ENCODE results near the gene BARX1.

DNA sequence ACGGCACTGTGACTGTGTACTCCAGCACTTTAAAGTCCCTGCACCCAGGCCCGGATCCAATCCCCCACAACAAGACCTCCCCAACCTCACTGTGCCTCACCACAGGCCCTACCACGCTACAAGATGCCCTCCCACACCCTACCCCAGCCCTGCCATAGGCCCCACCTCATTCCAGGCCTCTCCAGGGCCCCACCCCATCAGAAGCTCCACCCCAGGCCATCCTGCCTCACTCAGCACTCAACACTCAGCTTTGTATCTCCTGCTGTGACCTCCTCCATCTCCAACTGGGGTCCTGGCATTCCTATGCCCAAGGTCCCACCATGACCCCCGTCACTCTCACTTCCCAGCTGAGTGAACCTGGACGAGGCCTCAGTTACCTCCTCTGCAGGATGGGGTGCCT is 38.8 kb downstream of the BARX1 start:
- TF ChIP-seq, protein P1, sequence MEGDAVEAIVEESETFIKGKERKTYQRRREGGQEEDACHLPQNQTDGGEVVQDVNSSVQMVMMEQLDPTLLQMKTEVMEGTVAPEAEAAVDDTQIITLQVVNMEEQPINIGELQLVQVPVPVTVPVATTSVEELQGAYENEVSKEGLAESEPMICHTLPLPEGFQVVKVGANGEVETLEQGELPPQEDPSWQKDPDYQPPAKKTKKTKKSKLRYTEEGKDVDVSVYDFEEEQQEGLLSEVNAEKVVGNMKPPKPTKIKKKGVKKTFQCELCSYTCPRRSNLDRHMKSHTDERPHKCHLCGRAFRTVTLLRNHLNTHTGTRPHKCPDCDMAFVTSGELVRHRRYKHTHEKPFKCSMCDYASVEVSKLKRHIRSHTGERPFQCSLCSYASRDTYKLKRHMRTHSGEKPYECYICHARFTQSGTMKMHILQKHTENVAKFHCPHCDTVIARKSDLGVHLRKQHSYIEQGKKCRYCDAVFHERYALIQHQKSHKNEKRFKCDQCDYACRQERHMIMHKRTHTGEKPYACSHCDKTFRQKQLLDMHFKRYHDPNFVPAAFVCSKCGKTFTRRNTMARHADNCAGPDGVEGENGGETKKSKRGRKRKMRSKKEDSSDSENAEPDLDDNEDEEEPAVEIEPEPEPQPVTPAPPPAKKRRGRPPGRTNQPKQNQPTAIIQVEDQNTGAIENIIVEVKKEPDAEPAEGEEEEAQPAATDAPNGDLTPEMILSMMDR (IDR thresholded peaks at IDR 0.05): no peak
- no peak for TF ChIP-seq POLR2A (IDR thresholded peaks at IDR 0.05)
- TF ChIP-seq POLR2AphosphoS5 (IDR thresholded peaks at IDR 0.05): no peak
- no peak for TF ChIP-seq EP300 (IDR thresholded peaks at IDR 0.05; ENCODE audit: low read depth)
